GM18507 (cell line): ENCODE measurements around the gene AURKB.
A peak's percentile ranks its signal among the peaks of the same experiment; 100 is the strongest.
"Not testable (repeated sequence)": the region's sequence is repeated elsewhere in the genome, so short reads cannot be mapped to it uniquely, and the experiment has no call there.

Experiments
- DNase-seq: peaks from one replicate; pipeline ENCODE4 v3.0.0; 2011; ENCODE audit warnings: low read depth; ENCODE audit not compliant: insufficient read length; ENCODE audit errors: extremely low spot score
- FAIRE-seq: peaks from 2 replicates; lab custom pipeline; 2011; peaks lifted over from hg19 to GRCh38; lab: Jason Lieb, UNC

Gene AURKB

GRCh38 chr17:8226536-8227237 lies 16.3 kb upstream of the AURKB start:
- peak; percentile 64 for FAIRE-seq
- DNase-seq: no peak

GRCh38 chr17:8225813-8226535 lies 15.6 kb upstream of the AURKB start:
- DNase-seq (no peak), FAIRE-seq (peak; percentile 66)

- DNase-seq: no peak
- FAIRE-seq: no peak
Measured at GRCh38 chr17:8224891-8225812, 14.8 kb upstream of the AURKB start.

GRCh38 chr17:8223356-8224126 lies 13.2 kb upstream of the AURKB start:
- DNase-seq (no peak), FAIRE-seq (peak; percentile 41)

GRCh38 chr17:8222630-8223355 lies 12.4 kb upstream of the AURKB start:
- DNase-seq (no peak), FAIRE-seq (peak; percentile 81)

GRCh38 chr17:8222380-8222629 lies 11.9 kb upstream of the AURKB start:
- no peak for FAIRE-seq

GRCh38 chr17:8221663-8222379 lies 11.4 kb upstream of the AURKB start:
- no peak for DNase-seq
- no peak for FAIRE-seq

More at GRCh38 chr17:8222380-8222629, 11.9 kb upstream of the AURKB start:
- no peak for DNase-seq

GRCh38 chr17:8220783-8221662 lies 10.6 kb upstream of the AURKB start:
- DNase-seq (no peak), FAIRE-seq (peak; percentile 67)

GRCh38 chr17:8214000-8214399 lies 3.6 kb upstream of the AURKB start:
- DNase-seq, FAIRE-seq: not testable (repeated sequence)

GRCh38 chr17:8212312-8213180 lies 2.2 kb upstream of the AURKB start:
- no peak for FAIRE-seq
- no peak for DNase-seq

- FAIRE-seq (no peak), DNase-seq (no peak)
Measured at GRCh38 chr17:8210761-8211458, 535 bp upstream of the AURKB start.

GRCh38 chr17:8206536-8206935 lies 3.8 kb downstream of the AURKB start:
- no peak for DNase-seq
- no peak for FAIRE-seq

- DNase-seq (no peak), FAIRE-seq (no peak)
Measured at GRCh38 chr17:8204761-8205555, 5.4 kb downstream of the AURKB start.

- DNase-seq (no peak), FAIRE-seq (peak; percentile 93)
Measured at GRCh38 chr17:8192070-8192815, 18.1 kb downstream of the AURKB start.

GRCh38 chr17:8190506-8190905 lies 19.9 kb downstream of the AURKB start:
- no peak for FAIRE-seq
- no peak for DNase-seq
